ENCODE measurements around the gene CFAP221.

DNA sequence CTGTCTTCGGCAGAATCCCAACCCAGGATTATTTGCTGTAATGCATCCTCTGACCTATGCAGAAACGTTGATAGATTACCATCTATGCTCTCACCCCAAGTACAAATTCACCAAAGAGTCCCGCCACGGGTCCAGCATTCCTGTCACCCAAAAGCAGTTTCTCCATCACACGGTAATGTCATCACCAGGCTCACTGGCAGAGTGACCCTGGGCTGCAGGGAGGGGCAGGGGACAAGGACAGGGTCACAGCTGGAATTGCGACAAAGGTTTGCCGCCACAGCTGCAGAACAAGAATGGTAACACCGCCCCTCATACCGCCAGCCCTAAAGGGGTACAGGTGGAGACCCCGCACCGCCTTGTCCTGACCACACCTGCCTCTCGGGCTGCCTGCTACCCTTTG lies 94.0 kb downstream of the CFAP221 start:
- no peak for TF ChIP-seq BHLHE40 (IDR thresholded peaks at IDR 0.05; ENCODE audit: borderline replicate concordance)
- no peak for TF ChIP-seq TARDBP (IDR thresholded peaks at IDR 0.05)
- TF ChIP-seq FOXA1 (IDR thresholded peaks at IDR 0.05), result no peak
- no peak for TF ChIP-seq ELF4 (IDR thresholded peaks at IDR 0.05)

Measured in HEK293T (cell line).